AG09309 (cell line): ENCODE measurements around the gene HACL1.

Experiments
- DNase-seq: peaks from one replicate; pipeline ENCODE4 v3.0.0-alpha.2; 2010; ENCODE audit warnings: low read depth
- H3K4me3 ChIP-seq: 2 replicates; pipeline ENCODE4 v1.5.1; 2011; ENCODE audit warnings: mild to moderate bottlenecking, low read depth, low read length, moderate library complexity; ENCODE audit not compliant: control insufficient read depth
- CTCF ChIP-seq: IDR thresholded peaks from 2 replicates; pipeline ENCODE4 v1.5.1; 2011; ENCODE audit warnings: mild to moderate bottlenecking, low read depth, low read length, inconsistent platforms; ENCODE audit not compliant: insufficient read depth, control insufficient read depth; ENCODE audit errors: missing control alignments

The HACL1 gene

DNA sequence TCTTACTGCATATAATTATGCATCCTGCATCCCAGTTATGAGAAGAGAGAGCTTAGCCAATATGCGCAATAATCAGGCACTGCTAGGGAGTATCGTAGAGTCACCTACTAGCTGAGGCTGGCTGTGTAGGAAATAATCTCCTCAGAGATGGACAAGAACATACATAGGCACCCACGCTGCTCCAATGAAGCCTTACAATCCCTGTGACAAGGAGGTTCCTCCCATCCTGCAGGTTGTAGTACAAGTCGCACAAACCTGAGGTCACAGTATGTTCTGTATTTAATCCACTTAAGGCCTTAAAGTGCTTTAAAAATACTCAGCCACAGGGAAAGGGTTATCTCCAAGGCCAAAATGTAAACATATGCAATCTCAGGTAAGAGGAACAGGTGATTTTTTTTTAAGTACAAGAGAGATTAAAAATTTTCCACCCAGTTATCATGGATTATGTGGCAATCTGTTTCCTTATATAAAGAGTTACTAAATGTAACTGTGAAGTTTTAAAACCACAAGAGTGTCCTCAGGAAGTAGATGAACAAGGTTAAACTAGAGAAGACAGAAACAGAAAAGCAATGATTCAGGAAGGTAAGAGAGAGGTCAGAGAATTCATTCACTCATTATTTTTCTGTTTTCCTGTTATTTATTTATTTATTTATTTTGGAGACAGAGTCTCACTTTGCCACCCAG, 72.4 kb downstream of the HACL1 start:
- DNase-seq = no peak
- TF ChIP-seq CTCF = no peak

DNA sequence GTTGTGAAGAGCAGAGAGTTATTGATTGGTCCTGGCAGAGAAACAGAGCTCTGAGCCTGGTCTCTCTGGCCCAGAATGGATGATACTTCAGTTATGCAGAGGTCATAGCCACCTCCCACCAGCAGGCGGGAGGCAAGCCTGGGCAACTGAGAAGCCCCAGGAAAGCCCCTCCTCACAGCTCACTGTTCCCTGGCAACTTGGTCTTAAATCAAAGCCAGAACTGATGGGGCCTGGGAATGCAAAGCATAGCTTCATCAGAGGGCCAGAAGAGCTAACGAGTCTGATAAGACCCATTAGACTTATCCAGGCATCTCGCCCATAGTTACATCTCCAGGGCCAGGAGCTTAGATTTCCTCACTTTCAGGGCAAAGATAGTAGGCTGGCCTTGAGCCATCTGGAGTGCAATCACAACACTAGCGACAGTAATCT, 74.3 kb downstream of the HACL1 start:
- TF ChIP-seq CTCF = no peak
- H3K4me3 ChIP-seq = no peak overlapping the region
- no peak for DNase-seq

More for the DNA sequence above, 72.4 kb downstream of the HACL1 start:
- H3K4me3 ChIP-seq = no peak overlapping the region

DNA sequence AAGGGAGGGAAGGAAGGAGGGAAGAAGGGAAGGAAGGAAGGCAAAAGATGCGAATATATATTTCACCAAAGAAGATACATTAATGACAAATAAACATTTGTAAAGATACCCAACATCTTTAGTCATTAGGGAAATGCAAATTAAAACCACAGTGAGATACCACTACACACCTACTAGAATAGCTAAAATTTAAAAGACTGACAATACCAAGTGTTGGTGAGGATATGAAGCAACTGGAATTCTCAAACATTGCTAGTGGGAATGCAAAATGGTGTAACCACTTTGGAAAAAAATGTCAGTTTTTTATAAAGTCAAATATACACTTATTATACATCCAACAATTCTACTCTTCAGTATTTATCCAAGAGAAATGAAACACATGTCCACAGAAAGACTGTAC, 75.6 kb downstream of the HACL1 start:
- no peak for TF ChIP-seq CTCF
- no peak for DNase-seq
- H3K4me3 ChIP-seq = no peak overlapping the region

DNA sequence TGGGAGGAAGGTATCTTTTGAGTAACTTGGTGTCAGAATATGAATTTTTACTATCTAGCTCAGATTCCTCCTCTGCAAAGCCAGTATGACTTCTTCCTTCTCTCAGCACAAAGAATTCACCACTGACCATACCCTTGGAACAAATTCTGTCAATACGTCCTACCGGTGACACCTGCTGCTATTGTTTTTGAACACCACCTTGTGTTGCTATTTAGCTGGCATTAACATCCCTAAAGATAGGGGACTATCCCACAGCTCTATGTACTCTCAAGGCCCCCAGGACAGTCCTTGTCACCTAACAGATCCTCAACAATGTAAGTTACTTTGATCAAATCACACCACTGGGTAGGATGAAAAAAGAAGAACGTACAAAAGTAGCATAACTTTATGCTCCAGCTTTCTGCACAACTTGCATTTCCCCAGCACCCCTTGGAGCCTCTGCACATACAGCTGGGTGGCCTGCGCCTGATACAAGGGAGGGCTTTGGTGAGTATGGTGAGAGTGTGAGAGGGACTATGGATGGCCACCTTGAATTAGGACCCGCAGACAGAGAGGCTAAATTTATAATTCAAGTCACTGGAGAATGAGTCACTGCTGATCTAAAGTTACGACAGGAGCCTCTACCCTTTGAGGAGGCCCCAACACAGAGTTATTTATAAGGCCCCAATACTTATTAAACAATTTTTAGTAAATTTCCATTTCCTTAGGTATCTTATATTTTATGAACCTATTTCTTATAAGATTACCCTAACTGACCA, 77.5 kb downstream of the HACL1 start:
- no peak for DNase-seq
- no peak for TF ChIP-seq CTCF
- no peak overlapping the region for H3K4me3 ChIP-seq

- H3K4me3 ChIP-seq = no peak overlapping the region
- DNase-seq = no peak
- TF ChIP-seq CTCF = no peak
These were observed 79.4 kb downstream of the HACL1 start for GRCh38 chr3:15522016-15522415.

- no peak for TF ChIP-seq CTCF
- H3K4me3 ChIP-seq = no peak within 1 kb of the TSS
- DNase-seq = no peak
These were observed 79.8 kb downstream of the HACL1 start, which contains the start of gene COLQ for GRCh38 chr3:15521573-15521965. Gene COLQ, minus strand, starts transcription at chr3:15521706. Its CDS starts 81 bp downstream, at chr3:15521625.
